HFFc6 (cell line): Measurements from ENCODE around the gene CALR. TPM values are rescaled to one million over a fixed set of nuclear protein-coding genes. Genes with fewer than 3 reads are reported as not detected.
"Not testable (repeated sequence)": the region's sequence is repeated elsewhere in the genome, so short reads cannot be mapped to it uniquely, and the experiment has no call there.

ENCODE experiments used
- DNase-seq: peaks from one replicate; pipeline ENCODE4 v3.0.0-alpha.2; 2018
- H3K27ac Mint-ChIP-seq: 2 replicates; pipeline ENCODE4 v1.8.0; 2020; ENCODE audit warnings: mild to moderate bottlenecking, mixed read lengths
- H3K27me3 Mint-ChIP-seq: 2 replicates; pipeline ENCODE4 v1.8.0; 2021; ENCODE audit warnings: mild to moderate bottlenecking, moderate library complexity, mixed read lengths; ENCODE audit not compliant: insufficient read depth
- H3K36me3 Mint-ChIP-seq: 2 replicates; pipeline ENCODE4 v1.8.0; 2021; ENCODE audit warnings: low read depth, mixed read lengths
- H3K4me1 Mint-ChIP-seq: 2 replicates; pipeline ENCODE4 v1.8.0; 2020; ENCODE audit warnings: low read depth, mixed read lengths
- H3K4me3 Mint-ChIP-seq: 2 replicates; pipeline ENCODE4 v1.8.0; 2020; ENCODE audit warnings: mild to moderate bottlenecking, moderate library complexity, mixed read lengths
- H3K9me3 Mint-ChIP-seq: 2 replicates; pipeline ENCODE4 v1.8.0; 2020; ENCODE audit warnings: mild to moderate bottlenecking, mixed read lengths
- total RNA-seq, 6 experiments: library from RNA; stranded (reverse); fragmentation: NEBNext Ultra II Directional; extraction: Animal tissue kit (Norgen Biotek cat#: 25700); gene quantifications; 2 replicates in 1 of 6; 3 replicates in 5 of 6; pipeline ENCODE4 v1.2.3, GENCODE V29; 2021
- TF ChIP-seq, protein P1 (sequence below): fragments of 200-600 bp; sonication (generic); IDR thresholded peaks from 2 replicates; pipeline ENCODE4 v1.5.0; 2021; ENCODE audit warnings: antibody characterized with exemption, mild to moderate bottlenecking

CALR gene
- total RNA-seq, 6 experiments from 2014 or later = 1,716 to 2,461 (median 2,371) TPM

DNA sequence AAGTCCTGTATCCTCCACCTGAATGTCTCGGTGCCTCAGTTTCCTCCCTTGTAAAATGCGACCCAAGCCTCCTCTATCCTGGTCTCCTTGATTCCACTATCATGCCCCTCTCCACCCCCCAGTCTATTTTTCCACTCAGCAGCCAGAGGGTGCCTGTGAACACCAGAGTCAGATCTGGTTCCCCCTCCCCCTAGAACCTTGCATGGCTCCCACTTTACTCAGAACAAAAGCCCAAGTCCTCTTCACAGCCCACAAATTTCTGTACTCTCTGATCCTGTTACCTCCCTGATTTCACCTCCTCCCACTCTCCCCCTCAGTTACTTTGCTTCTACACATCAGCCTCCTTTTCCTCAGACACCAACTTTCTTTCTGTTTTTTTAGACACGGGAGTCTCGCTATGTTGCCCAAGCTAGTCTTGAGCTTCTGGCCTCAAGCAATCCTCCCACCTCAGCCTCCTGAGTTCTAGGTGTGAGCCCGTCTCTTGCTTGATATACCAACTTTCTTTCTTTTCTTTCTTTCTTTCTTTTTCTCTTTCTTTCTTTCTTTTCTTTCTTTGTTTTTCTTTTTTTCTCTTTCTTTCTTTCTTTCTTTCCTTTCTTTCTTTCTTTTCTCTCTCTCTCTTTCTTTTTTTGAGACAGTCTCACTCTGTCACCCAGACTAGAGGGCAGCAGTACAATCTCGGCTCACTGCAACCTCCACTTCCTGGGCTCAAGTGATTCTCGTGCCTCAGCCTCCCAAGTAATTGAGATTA, 31.8 kb downstream of the CALR start:
- TF ChIP-seq, protein P1, sequence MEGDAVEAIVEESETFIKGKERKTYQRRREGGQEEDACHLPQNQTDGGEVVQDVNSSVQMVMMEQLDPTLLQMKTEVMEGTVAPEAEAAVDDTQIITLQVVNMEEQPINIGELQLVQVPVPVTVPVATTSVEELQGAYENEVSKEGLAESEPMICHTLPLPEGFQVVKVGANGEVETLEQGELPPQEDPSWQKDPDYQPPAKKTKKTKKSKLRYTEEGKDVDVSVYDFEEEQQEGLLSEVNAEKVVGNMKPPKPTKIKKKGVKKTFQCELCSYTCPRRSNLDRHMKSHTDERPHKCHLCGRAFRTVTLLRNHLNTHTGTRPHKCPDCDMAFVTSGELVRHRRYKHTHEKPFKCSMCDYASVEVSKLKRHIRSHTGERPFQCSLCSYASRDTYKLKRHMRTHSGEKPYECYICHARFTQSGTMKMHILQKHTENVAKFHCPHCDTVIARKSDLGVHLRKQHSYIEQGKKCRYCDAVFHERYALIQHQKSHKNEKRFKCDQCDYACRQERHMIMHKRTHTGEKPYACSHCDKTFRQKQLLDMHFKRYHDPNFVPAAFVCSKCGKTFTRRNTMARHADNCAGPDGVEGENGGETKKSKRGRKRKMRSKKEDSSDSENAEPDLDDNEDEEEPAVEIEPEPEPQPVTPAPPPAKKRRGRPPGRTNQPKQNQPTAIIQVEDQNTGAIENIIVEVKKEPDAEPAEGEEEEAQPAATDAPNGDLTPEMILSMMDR = no peak
- DNase-seq = no peak
- Mint-ChIP-seq H3K4me1 (peaks cover 21% of the 10 kb centered on the region), H3K36me3 (no peaks in the 10 kb centered on the region), H3K27me3 (no peaks in the 10 kb centered on the region), H3K9me3 (no peaks in the 10 kb centered on the region), H3K4me3 (no peak overlapping the region), H3K27ac (no peak overlapping the region)

DNA sequence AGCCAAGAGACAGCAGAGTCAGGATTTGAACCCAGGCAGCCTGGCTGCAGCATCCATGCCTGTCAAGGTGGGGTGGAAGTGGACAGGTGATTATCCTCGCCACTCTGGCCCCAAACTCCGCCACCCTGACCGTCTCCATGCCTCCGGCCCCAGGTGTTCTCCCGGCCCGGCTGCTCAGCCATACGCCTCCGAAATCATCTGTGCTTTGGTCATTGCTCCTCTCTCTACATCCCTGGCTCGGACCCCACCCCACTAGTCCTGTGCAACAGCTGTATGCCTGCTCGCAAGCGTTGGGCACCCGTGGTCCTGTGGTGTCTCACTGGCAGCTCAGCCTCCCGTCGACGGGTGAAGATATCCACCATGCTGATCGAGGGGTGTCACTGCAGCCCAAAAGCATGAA, 34.8 kb downstream of the CALR start:
- Mint-ChIP-seq H3K4me3 (no peak overlapping the region), H3K4me1 (peaks cover 24% of the 10 kb centered on the region), H3K27me3 (peaks cover 4% of the 10 kb centered on the region; the same call in 1 of the 2 replicates), H3K27ac (no peak overlapping the region), H3K9me3 (no peaks in the 10 kb centered on the region), H3K36me3 (no peaks in the 10 kb centered on the region)
- TF ChIP-seq, protein P1 = no peak
- DNase-seq = no peak

DNA sequence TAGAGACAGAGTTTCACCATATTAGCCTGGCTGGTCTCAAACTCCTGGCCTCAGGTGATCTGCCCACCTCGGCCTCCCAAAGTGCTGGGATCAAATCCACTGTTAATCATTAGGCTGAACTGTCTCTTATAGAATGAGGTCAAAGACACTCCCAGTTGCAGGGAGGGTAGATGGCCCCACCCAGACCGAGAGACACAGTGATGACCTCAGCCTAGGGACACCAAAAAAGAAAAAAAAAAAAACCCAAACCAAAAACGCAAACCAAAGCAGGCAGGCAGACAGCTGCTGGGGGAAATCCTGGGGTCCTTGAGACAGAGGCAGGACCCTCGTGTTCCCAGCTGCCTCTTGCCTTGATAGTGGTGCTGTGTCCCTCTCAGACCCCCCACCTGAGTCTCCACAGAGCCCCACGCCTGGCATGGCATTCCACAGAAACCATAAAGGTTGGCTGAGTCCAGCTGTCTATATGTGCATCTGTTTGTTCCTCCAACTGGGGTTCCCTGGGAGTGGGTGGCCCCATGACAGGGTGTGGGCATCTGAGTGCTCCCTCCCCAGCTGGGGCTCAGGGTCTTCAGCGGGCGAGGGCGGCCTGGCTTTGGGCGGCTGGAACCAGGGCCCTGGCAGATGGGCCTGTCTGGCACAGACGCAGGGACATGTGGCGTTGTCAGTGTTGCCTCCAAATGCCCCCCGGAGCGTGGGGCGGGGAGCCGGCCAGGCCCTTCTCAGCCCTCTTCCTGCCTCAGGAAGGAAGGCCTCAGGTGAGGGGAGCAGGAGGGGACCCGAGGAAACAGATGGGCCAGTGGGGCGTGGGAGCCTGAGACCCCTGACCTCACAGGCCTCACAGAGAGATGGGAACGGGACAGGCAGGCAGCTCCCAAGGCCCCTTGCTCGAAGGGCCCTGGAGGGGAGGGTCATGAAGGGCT, 36.2 kb downstream of the CALR start:
- H3K9me3 Mint-ChIP-seq = no peaks in the 10 kb centered on the region
- peaks cover 19% of the 10 kb centered on the region for H3K4me1 Mint-ChIP-seq
- no peak overlapping the region for H3K27ac Mint-ChIP-seq
- DNase-seq = no peak
- H3K36me3 Mint-ChIP-seq = no peaks in the 10 kb centered on the region
- peaks cover 4% of the 10 kb centered on the region; the same call in 1 of the 2 replicates for H3K27me3 Mint-ChIP-seq
- TF ChIP-seq, protein P1 = no peak
- H3K4me3 Mint-ChIP-seq = no peak overlapping the region

DNA sequence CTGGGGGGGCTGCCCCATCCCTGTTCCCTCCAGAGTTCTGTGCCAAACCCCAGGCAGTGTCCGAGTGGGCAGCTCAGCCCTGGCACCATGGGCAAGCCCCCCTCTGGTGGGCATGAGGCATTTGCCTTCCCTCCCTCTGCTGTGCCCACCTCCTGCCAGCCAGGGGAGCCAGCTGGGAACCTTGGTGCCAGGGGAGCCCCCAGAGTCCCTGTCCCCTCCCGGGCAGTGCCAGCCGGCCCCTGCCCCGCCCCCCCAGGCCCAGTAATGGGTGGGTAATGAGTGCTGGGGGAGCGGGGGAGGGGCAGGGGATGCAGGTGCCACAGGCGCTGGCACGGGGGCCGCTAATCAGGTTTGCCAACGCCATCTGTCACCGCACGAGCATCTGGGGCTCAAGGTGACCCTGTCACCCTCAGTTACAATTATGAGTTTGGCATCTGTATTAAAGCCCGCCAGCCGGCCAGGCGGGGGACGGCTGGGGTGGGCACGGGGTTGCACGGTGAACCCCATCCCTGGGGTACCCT, 36.9 kb downstream of the CALR start:
- TF ChIP-seq, protein P1 = no peak
- Mint-ChIP-seq H3K27ac (no peak overlapping the region), H3K36me3 (no peaks in the 10 kb centered on the region), H3K27me3 (peaks cover 4% of the 10 kb centered on the region; the same call in 1 of the 2 replicates), H3K4me3 (no peak overlapping the region), H3K9me3 (no peaks in the 10 kb centered on the region), H3K4me1 (peaks cover 12% of the 10 kb centered on the region)
- no peak for DNase-seq

DNA sequence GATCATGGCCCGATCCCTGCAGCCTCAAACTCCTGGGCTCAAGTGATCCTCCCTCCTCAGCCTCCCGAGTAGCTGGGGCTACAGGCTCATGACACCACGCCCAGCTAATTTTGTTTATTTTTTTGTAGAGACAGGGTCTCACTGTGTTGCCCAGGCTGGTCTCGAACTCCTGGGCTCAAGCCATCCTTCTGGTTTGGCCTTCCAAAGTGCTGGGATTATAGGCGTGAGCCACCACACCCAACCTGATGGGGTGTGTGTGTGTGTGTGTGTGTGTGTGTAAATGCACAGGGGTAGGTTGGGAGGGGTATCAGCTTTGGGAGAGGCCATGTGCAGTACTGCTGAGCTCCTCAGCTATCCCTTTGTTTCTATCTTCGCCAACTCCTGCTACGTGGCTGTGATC, 37.7 kb downstream of the CALR start:
- H3K4me1 Mint-ChIP-seq, DNase-seq, H3K27ac Mint-ChIP-seq, H3K4me3 Mint-ChIP-seq, H3K36me3 Mint-ChIP-seq, H3K9me3 Mint-ChIP-seq, H3K27me3 Mint-ChIP-seq: not testable (repeated sequence)
